ENCODE measurements around the gene COL23A1. TPM values are rescaled to one million over a fixed set of nuclear protein-coding genes. Genes with fewer than 3 reads are reported as not detected.
A peak's percentile ranks its signal among the peaks of the same experiment; 100 is the strongest.

Gene COL23A1
- total and polyA plus RNA-seq, 2 of the 8 experiments (the other 6 are each of a cell fraction or from before 2014, with no cell fraction given) = 3.1 to 4.7 TPM

- TF ChIP-seq ASH2L (IDR thresholded peaks at IDR 0.05; ENCODE audit: low read length) (peak; percentile 87), E2F6 (IDR thresholded peaks at IDR 0.05) (0 out of 2 replicates have a peak, but pooled peaks have one; percentile 3), TEAD4 (IDR thresholded peaks at IDR 0.05; ENCODE audit: low read depth, low read length) (0 out of 2 replicates have a peak, but pooled peaks have one; percentile 20), USF2 (IDR thresholded peaks at IDR 0.05; ENCODE audit: low read length) (peak; percentile 57), TAF7 (optimal IDR thresholded peaks at IDR 0.05; ENCODE audit: borderline replicate concordance, low read depth, low read length) (no peak), TAF1 (IDR thresholded peaks at IDR 0.05; ENCODE audit: low read depth, low read length) (peak; percentile 57), KDM4A (IDR thresholded peaks at IDR 0.05; ENCODE audit: low read depth, low read length, severe bottlenecking) (peak; percentile 81), RAD21 (IDR thresholded peaks at IDR 0.05 in 1 of 2, conservative IDR thresholded peaks at IDR 0.05 in 1 of 2; ENCODE audit: low read depth in 2 of 2, low read length in 2 of 2) (peak in 1 of 2 experiments; percentile 17; a peak in 1 of 4 replicates), PHF8 (conservative IDR thresholded peaks at IDR 0.05; ENCODE audit: low read depth, low read length) (peak; percentile 75), SIN3A (conservative IDR thresholded peaks at IDR 0.05 in 1 of 2, IDR thresholded peaks at IDR 0.05 in 1 of 2; ENCODE audit: low read depth in 1 of 2, low read length in 2 of 2) (peak; percentile 46 to 52; a peak in 2 of 4 replicates), EGR1 (IDR thresholded peaks at IDR 0.05; ENCODE audit: borderline replicate concordance, low read depth, low read length) (peak; percentile 51), POU5F1 (IDR thresholded peaks at IDR 0.05; ENCODE audit: low read depth, low read length) (no peak), NRF1 (IDR thresholded peaks at IDR 0.05; ENCODE audit: low read depth, low read length) (peak; percentile 54), RXRA (IDR thresholded peaks at IDR 0.05; ENCODE audit: insufficient read depth, low read depth, low read length) (0 out of 2 replicates have a peak, but pooled peaks have one; percentile 15), POLR2AphosphoS5 (IDR thresholded peaks at IDR 0.05; ENCODE audit: low read depth, low read length) (peak; percentile 79), SP1 (IDR thresholded peaks at IDR 0.05; ENCODE audit: low read depth, low read length) (0 out of 2 replicates have a peak, but pooled peaks have one; percentile 49), TBP (IDR thresholded peaks at IDR 0.05; ENCODE audit: low read depth, low read length) (peak; percentile 42), YY1 (IDR thresholded peaks at IDR 0.05; ENCODE audit: low read depth, low read length) (peak; percentile 95)
- TF ChIP-seq, protein P1, sequence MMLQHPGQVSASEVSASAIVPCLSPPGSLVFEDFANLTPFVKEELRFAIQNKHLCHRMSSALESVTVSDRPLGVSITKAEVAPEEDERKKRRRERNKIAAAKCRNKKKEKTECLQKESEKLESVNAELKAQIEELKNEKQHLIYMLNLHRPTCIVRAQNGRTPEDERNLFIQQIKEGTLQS (IDR thresholded peaks at IDR 0.05; ENCODE audit: insufficient read depth, low read depth, low read length) = peak; percentile 67; the same call in 1 of the 2 replicates
Observed at GRCh38 chr5:178626484-178627258, 36.5 kb upstream of the COL23A1 start, which contains the start of gene CLK4 (continued).

All from H1 (cell line).